Right lung (tissue), 5 donors: Measurements from ENCODE around the gene SORBS1. TPM values are rescaled to one million over a fixed set of nuclear protein-coding genes. Genes with fewer than 3 reads are reported as not detected.
A peak's percentile ranks its signal among the peaks of the same experiment; 100 is the strongest.
"Not testable (repeated sequence)": the region's sequence is repeated elsewhere in the genome, so short reads cannot be mapped to it uniquely, and the experiment has no call there.

Experiments used
- DNase-seq, 2 donors: peaks; one replicate each; pipeline ENCODE4 v3.0.0-alpha.2; 2013
- polyA plus RNA-seq, 5 donors: library from polyadenylated mRNA; unstranded; fragments of 120-200 nt; gene quantifications; one replicate each; pipeline versions ENCODE4 v1.2.1 to v1.2.3, GENCODE V29; 2013; ENCODE audit warnings: inconsistent platforms in 1 of 5, low replicate concordance in 1 of 5; ENCODE audit not compliant: insufficient read length in 5 of 5, insufficient read depth in 1 of 5

Gene SORBS1
- polyA plus RNA-seq, 5 donors = 19.1 to 42.2 (median 31.5) TPM

GRCh38 chr10:95350830-95351228 lies 210.3 kb downstream of the SORBS1 start:
- no peak for DNase-seq

GRCh38 chr10:95350219-95350829 lies 210.8 kb downstream of the SORBS1 start:
- DNase-seq = peak; percentile 78 to 85

DNA sequence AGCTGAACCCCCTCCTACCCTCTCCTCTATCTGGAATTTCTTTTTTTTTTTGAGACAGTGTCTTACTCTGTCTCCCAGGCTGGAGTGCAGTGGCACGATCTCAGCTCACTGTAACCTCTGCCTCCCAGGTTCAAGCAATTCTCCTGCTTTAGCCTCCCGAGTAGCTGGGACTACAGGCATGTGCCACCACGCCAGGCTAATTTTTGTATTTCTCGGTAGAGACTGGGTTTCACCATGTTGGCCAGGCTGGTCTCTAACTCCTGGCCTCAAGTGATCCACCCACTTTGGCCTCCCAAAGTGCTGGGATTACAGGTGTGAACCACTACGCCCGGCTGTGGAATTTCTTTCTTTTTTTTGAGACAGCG lies 213.8 kb downstream of the SORBS1 start:
- DNase-seq = not testable (repeated sequence)

GRCh38 chr10:95346715-95347401 lies 214.3 kb downstream of the SORBS1 start:
- no peak for DNase-seq

- DNase-seq = no peak
Measured at GRCh38 chr10:95343573-95343972, 217.6 kb downstream of the SORBS1 start.

- no peak for DNase-seq
Measured at GRCh38 chr10:95341716-95342130, 219.4 kb downstream of the SORBS1 start.

GRCh38 chr10:95339863-95340262 lies 221.3 kb downstream of the SORBS1 start:
- no peak for DNase-seq

DNA sequence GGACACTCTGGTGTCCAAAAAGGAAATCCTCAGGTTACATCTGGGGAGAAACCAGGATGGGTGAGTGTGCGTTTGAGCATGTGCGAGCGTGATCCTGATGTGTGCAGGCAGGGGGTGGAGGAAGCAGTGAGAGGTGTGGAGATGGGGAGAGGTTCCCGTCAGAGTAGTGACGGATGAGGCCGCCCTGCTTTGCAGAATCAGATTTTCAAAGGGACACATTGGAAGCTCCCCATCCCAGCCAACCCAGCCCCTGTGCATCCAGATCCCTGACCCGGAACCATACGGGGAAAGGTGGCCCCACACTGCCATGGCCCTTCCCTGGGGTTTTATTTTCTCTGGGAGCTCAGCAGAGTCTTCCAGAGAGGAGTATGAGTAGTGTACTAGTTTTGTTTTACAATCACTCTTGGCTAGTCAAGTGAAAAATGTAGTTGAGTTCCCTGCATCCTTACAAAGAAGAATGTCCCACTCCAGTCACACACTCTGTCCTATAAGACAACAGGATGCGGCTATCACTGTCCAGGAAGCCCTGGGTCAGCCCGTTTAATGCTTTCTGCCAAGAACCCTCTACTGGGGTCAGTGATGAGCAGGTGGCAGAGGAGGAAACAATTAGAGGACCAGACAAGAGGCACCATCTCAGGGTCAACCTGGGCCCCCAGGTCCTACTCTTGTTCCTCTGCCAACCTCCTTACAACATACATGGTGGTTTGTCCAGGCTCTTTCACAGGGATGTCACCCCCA lies 223.6 kb downstream of the SORBS1 start:
- DNase-seq = no peak

GRCh38 chr10:95336702-95337101 lies 224.5 kb downstream of the SORBS1 start:
- no peak for DNase-seq

- no peak for DNase-seq
Measured at GRCh38 chr10:95335933-95336699, 225.1 kb downstream of the SORBS1 start.

- no peak for DNase-seq
Measured at GRCh38 chr10:95334805-95335144, 226.4 kb downstream of the SORBS1 start.

DNA sequence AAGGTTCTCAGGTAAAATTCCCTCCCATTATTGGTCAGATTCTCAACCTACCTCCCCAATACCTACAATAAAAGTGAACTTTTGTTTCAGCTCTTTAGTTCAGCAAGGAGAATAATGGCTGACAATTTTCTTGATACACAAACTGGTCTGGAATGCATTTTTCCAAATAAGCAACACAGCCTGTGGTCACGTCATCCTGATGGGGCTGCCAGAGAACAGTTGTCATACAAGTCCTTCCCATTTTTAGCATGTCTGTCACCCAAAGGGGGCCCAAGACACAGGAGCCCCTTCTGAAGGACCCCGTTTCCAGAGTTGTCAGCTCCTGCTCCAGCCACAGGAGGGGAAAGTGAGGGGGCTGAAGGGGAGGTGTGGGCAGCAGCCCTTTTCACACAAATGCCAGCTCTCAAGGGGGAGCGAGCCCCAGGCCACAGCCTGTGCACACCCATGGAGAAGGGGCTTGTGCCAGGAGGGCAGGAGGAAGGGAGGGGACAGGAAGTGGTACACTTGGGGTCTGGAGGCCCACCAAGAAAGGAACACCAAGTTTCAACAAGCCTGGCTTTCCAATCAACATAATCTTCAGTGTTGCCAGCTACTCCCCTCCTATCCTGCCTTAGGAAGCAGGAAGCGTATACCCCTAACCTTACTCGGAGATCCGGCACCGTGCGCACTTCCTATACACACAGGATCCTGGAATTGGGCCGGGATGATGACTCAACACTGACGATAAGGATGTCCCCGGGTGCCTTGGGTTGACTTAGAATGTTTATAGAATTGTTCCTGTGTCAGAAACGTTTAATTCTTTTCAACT lies 227.0 kb downstream of the SORBS1 start:
- no peak for DNase-seq

DNA sequence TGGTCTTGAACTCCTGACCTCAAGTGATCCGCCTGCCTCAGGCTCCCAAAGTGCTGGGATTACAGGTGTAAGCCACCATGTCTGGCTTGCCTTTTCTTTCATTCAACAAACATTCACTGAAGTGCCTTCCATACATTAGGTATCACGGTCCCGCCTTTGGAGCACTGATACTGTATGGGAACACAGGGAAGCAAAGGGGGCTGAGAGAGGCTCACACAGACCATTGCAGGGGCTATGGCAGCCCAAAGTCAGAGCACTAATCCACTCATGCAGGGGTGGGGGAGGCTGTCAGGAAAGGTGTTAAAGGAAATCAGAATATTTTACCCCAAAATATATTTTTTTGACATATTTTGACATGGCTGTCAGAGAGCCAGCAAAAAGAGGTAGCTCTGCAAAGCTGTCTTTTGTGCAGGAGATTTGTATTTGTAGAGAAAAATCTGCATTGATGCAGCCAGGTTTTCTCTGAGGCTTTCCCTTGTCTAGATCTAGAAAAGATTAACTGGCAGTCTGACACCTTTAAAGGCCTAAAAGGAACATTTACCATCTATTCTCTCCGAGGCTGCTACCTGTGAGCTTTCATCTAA lies 228.4 kb downstream of the SORBS1 start:
- DNase-seq = no peak

GRCh38 chr10:95331596-95332130 lies 229.5 kb downstream of the SORBS1 start:
- DNase-seq = no peak

- no peak for DNase-seq
Measured at GRCh38 chr10:95330966-95331453, 230.2 kb downstream of the SORBS1 start.

DNA sequence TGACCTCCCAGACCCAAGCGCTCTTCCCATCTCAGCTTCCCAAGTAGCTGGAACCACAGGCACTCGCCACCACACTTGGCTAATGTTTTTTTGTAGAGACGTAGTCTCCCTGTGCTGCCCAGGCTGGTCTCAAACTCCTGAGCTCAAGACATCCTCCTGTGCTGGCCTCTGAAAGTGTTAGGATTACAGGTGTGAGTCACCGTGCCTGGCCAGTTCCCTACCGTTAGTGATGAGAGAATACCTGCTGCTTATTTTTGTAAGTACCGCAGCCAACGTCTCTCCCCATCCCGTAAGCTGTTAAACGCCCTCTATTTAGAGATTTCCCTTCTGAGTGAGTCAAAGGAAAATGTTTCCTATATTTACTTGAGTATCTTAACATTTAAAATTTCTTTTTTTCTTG lies 231.9 kb downstream of the SORBS1 start:
- no peak for DNase-seq

- DNase-seq = no peak
Measured at GRCh38 chr10:95328013-95328412, 233.2 kb downstream of the SORBS1 start.

DNA sequence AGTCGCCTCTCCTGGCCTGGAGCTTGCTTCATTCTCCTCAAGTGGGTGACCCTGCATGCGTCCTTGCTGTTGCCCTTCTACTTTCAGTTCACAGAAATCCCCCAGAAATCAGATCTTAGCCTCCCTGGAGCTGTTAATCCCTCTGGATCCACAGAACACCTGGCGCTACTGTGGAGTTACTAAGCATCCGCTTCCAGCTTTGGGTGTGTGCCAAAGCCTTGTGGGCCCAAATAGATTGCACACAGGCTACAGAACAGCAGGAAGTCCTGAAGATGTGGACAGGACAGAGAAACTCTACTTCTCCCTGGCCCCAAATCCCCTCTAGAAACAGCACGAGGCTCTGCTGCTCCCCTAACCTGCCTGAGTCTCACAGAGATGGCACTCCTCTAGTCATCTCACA lies 233.8 kb downstream of the SORBS1 start:
- DNase-seq = no peak

DNA sequence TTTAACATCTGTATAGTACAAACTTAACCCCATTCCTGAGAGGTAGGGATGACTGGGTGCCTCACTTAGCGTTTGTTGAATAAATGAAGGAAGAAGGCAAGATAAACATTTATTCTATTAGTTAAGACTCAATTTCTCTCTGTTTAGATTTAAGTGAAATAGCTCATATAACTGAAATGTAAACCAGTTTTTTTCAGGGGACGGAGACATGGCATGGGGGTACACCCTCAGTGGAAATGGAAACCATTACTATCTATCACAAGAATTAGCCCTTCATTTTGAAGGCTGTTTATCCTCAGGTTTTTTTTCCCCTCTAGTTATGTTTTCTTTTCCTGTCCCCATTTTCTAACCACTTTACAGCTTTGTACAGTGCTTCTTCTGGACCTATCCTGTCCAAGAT lies 234.8 kb downstream of the SORBS1 start:
- no peak for DNase-seq

DNA sequence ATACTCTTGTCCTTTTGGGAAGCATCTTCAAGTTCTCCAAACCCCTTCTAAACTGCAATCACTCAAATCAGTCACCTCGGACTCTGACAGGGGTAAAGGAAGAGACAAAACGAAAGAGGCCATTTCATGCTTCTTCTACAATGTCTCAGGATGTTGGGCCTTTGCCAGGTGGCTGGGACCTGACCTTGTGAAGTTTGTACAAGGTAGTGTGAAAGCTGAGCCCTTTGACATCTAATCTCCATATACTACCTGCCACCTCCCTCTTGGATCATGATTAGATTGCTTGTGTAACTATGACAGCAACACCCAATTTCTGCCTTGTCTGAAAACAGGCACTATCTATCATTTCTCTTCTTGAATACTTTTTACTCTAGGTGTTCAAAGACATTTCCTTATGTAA lies 235.3 kb downstream of the SORBS1 start:
- DNase-seq = no peak
